GM23248 (cell line): ENCODE measurements around the gene SF3B2.

Experiments
- EZH2 ChIP-seq: fragments of 200-600 bp; sonication (generic); IDR thresholded peaks from 2 replicates; pipeline ENCODE4 v1.6.1; 2018; ENCODE audit warnings: antibody characterized with exemption, mild to moderate bottlenecking; ENCODE audit not compliant: insufficient read depth, poor library complexity, severe bottlenecking
- EZH2phosphoT487 ChIP-seq: fragments of 200-600 bp; sonication (generic); IDR thresholded peaks from 2 replicates; pipeline ENCODE4 v1.6.1; 2018; ENCODE audit warnings: antibody characterized with exemption, moderate library complexity, mild to moderate bottlenecking, low read depth; ENCODE audit not compliant: insufficient read depth

- TF ChIP-seq EZH2: no peak
- TF ChIP-seq EZH2phosphoT487: no peak
Observed at GRCh38 chr11:66081505-66081904, 29.3 kb downstream of the SF3B2 start.
